Keratinocyte (primary cell): Measurements from ENCODE around the gene OSBPL8.

Experiments
- CTCF ChIP-seq, 3 experiments: IDR thresholded peaks in 1 of 3; conservative IDR thresholded peaks in 1 of 3; optimal IDR thresholded peaks in 1 of 3; 2 replicates in 2 of 3; 3 replicates in 1 of 3; pipeline versions ENCODE3 to v1.5.1; 2011; ENCODE audit warnings: low read length in 3 of 3, mild to moderate bottlenecking in 3 of 3, moderate library complexity in 2 of 3, control low read depth in 1 of 3, inconsistent platforms in 1 of 3; ENCODE audit not compliant: insufficient read depth in 2 of 3; ENCODE audit errors: extremely low read depth in 1 of 3
- EZH2 ChIP-seq: IDR thresholded peaks from one replicate; pipeline ENCODE4 v1.6.1; 2012; ENCODE audit warnings: inconsistent platforms, mild to moderate bottlenecking, low read length, moderate library complexity

GRCh38 chr12:76562130-76562529 lies 2.6 kb upstream of the OSBPL8 start:
- no peak for TF ChIP-seq CTCF (optimal IDR thresholded peaks at IDR 0.05 in 1 of 3, IDR thresholded peaks at IDR 0.05 in 1 of 3, conservative IDR thresholded peaks at IDR 0.05 in 1 of 3; ENCODE audit: extremely low read depth in 1 of 3, insufficient read depth in 2 of 3, low read length in 3 of 3)
- TF ChIP-seq EZH2: no peak
